OCI-LY7 (cell line): Measurements from ENCODE around the gene SCYGR3. TPM values are rescaled to one million over a fixed set of nuclear protein-coding genes. Genes with fewer than 3 reads are reported as not detected.

Experiments
- BruUV-seq: library from RNA; stranded (reverse); fragments of 400-500 nt; replicated peaks from 2 replicates; lab custom pipeline; 2021; lab: Mats Ljungman, UMichigan
- CTCF ChIA-PET: fragments of 300-600 bp; sonication (Branson Sonifier 250); formaldehyde crosslinking; loops from one replicate; lab custom pipeline; 2022; ENCODE audit warnings: antibody characterized with exemption; ENCODE audit not compliant: unreplicated experiment; lab: Charles Lee
- POLR2A ChIA-PET: fragments of 300-600 bp; sonication (Branson Sonifier 250); formaldehyde crosslinking; loops from one replicate; lab custom pipeline; 2022; ENCODE audit warnings: antibody characterized with exemption; lab: Charles Lee
- DNase-seq: peaks from one replicate; pipeline ENCODE4 v3.0.0-alpha.2; 2015; ENCODE audit warnings: low spot score
- H2AFZ ChIP-seq: fragments of 200-600 bp; sonication (generic), shearing (Covaris generic); 2 replicates; pipeline ENCODE4 v1.6.1; 2014; ENCODE audit warnings: mild to moderate bottlenecking, antibody characterized with exemption, low read length, moderate library complexity
- H3K27ac ChIP-seq: fragments of 200-600 bp; sonication (generic); 2 replicates; pipeline ENCODE4 v1.5.1; 2014; ENCODE audit warnings: mixed run types, low read depth, mild to moderate bottlenecking, moderate library complexity, low read length, inconsistent platforms; ENCODE audit not compliant: poor library complexity, severe bottlenecking
- H3K36me3 ChIP-seq: fragments of 200-600 bp; sonication (generic); 2 replicates; pipeline ENCODE4 v1.6.1; 2014; ENCODE audit warnings: mild to moderate bottlenecking, antibody characterized with exemption, low read length, moderate library complexity, mixed read lengths; ENCODE audit not compliant: insufficient read depth
- H3K4me1 ChIP-seq: fragments of 200-600 bp; sonication (generic); 2 replicates; pipeline ENCODE4 v1.5.1; 2014; ENCODE audit warnings: mild to moderate bottlenecking, low read length; ENCODE audit not compliant: insufficient read depth, poor library complexity, severe bottlenecking
- H3K4me2 ChIP-seq: fragments of 200-600 bp; sonication (generic); 2 replicates; pipeline ENCODE4 v1.6.1; 2014; ENCODE audit warnings: mild to moderate bottlenecking, low read length
- H3K4me3 ChIP-seq: fragments of 200-600 bp; sonication (generic); 2 replicates; pipeline ENCODE4 v1.5.1; 2014; ENCODE audit warnings: mild to moderate bottlenecking, low read depth, low read length; ENCODE audit not compliant: poor library complexity, severe bottlenecking
- H3K79me2 ChIP-seq: fragments of 200-600 bp; sonication (generic); 2 replicates; pipeline ENCODE4 v1.6.1; 2016; ENCODE audit warnings: low read depth, mild to moderate bottlenecking, low read length, moderate library complexity, mixed read lengths; ENCODE audit not compliant: insufficient read depth
- H3K9me2 ChIP-seq: fragments of 200-600 bp; sonication (generic); 2 replicates; pipeline ENCODE4 v1.6.1; 2016; ENCODE audit warnings: mild to moderate bottlenecking, low read length, mixed read lengths; ENCODE audit not compliant: insufficient read depth
- H3K9me3 ChIP-seq: fragments of 200-600 bp; sonication (generic); 2 replicates; pipeline ENCODE4 v1.6.1; 2014; ENCODE audit warnings: mild to moderate bottlenecking, mixed run types, low read length, mixed read lengths
- H4K20me1 ChIP-seq: fragments of 200-600 bp; sonication (generic); 2 replicates; pipeline ENCODE4 v1.6.1; 2014; ENCODE audit warnings: mild to moderate bottlenecking, antibody characterized with exemption, low read length, moderate library complexity, mixed read lengths; ENCODE audit not compliant: insufficient read depth
- EZH2phosphoT487 ChIP-seq: fragments of 200-600 bp; sonication (generic); IDR thresholded peaks from 2 replicates; pipeline ENCODE4 v1.6.1; 2018; ENCODE audit warnings: low read depth, borderline replicate concordance, mild to moderate bottlenecking, mixed run types, antibody characterized with exemption, low read length, moderate library complexity, mixed read lengths
- intact Hi-C: fragments of 100-400 bp; cut with micrococcal nuclease; formaldehyde crosslinking; loops from one replicate; pipeline ENCODE4 v1.10.0; 2022; ENCODE audit not compliant: unreplicated experiment
- total RNA-seq, 2 experiments: library from RNA; depleted of rRNA in 1 of 2; stranded (reverse); fragments of >200 nt in 1 of 2; shearing (Covaris generic) in 1 of 2; gene quantifications; 2 replicates each; pipeline ENCODE4 v1.2.3, GENCODE V29; 2014 to 2022
- TF ChIP-seq, protein P1 (sequence below): fragments of 200-600 bp; sonication (generic); conservative IDR thresholded peaks from 2 replicates; pipeline ENCODE4 v1.5.1; 2014; ENCODE audit warnings: mild to moderate bottlenecking, antibody characterized with exemption, low read length, moderate library complexity, mixed read lengths

The SCYGR3 gene
- total RNA-seq, 2 experiments from 2014 or later, result not detected

DNA sequence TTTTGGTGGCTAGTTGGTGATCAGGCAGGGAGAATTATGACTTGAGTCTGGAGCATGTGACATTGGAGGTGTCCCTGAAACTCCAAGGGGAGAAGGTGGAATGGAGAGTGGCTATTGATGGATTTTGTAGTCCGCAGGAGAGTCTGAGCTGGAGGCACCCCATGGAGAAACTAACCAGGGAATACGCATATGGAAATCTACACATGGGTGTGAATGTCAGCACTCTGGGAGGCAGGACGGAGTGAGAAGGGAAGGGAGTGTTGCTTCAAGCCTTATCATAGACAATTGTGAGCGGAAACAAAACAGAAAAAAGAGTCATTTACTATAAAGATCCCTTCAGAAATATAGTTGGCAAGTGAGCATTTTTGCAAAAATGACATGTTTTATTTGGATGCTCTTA is 2.0 kb upstream of the SCYGR3 start:
- ChIA-PET CTCF (no interaction called here), POLR2A (no interaction called here)
- Histone ChIP-seq H3K9me2 (no peaks in the 10 kb centered on the region), H3K4me2 (no peak overlapping the region), H3K4me3 (no peak overlapping the region), H3K27ac (no peak overlapping the region), H3K4me1 (no peaks in the 10 kb centered on the region), H3K79me2 (no peaks in the 10 kb centered on the region), H3K36me3 (no peaks in the 10 kb centered on the region), H3K9me3 (no peaks in the 10 kb centered on the region), H4K20me1 (no peaks in the 10 kb centered on the region), H2AFZ (no peak overlapping the region)
- intact Hi-C loops, result no loop called here
- DNase-seq, result no peak
- TF ChIP-seq, protein P1, sequence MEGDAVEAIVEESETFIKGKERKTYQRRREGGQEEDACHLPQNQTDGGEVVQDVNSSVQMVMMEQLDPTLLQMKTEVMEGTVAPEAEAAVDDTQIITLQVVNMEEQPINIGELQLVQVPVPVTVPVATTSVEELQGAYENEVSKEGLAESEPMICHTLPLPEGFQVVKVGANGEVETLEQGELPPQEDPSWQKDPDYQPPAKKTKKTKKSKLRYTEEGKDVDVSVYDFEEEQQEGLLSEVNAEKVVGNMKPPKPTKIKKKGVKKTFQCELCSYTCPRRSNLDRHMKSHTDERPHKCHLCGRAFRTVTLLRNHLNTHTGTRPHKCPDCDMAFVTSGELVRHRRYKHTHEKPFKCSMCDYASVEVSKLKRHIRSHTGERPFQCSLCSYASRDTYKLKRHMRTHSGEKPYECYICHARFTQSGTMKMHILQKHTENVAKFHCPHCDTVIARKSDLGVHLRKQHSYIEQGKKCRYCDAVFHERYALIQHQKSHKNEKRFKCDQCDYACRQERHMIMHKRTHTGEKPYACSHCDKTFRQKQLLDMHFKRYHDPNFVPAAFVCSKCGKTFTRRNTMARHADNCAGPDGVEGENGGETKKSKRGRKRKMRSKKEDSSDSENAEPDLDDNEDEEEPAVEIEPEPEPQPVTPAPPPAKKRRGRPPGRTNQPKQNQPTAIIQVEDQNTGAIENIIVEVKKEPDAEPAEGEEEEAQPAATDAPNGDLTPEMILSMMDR, result no peak
- TF ChIP-seq EZH2phosphoT487, result no peak
- no TSS peak for BruUV-seq

DNA sequence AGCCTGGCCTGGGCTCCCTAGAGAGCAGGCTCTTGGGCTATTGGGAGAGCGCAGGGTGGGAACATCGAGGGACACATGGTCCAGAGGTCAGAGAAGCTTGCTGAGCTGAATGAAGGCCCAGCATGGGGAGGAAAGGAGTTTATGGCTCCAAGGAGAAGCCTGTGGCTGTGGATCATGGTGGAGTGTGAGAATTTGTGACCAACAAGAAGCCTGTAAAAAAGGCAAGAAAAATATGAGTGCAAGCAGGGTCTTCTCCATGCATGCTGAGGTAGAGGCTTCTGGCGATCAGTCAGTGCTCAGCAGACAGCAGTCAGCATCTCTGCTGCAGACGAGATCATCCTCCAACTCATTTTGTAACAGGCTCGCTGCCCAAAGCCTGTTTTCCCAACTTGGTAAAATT is 1.3 kb upstream of the SCYGR3 start:
- no peak for DNase-seq
- Histone ChIP-seq H3K9me3 (no peaks in the 10 kb centered on the region), H2AFZ (no peak overlapping the region), H3K4me3 (no peak overlapping the region), H3K9me2 (no peaks in the 10 kb centered on the region), H3K36me3 (no peaks in the 10 kb centered on the region), H3K4me1 (no peaks in the 10 kb centered on the region), H3K4me2 (no peak overlapping the region), H3K27ac (no peak overlapping the region), H4K20me1 (no peaks in the 10 kb centered on the region), H3K79me2 (no peaks in the 10 kb centered on the region)
- no TSS peak for BruUV-seq
- TF ChIP-seq, protein P1, result no peak
- no peak for TF ChIP-seq EZH2phosphoT487
- intact Hi-C loops, result no loop called here
- ChIA-PET POLR2A (interaction anchor here (0.7 kb wide), 1 partner anchor 102 kb away, joined by 3 read pairs; no protein-coding TSS in a partner anchor), CTCF (no interaction called here)

DNA sequence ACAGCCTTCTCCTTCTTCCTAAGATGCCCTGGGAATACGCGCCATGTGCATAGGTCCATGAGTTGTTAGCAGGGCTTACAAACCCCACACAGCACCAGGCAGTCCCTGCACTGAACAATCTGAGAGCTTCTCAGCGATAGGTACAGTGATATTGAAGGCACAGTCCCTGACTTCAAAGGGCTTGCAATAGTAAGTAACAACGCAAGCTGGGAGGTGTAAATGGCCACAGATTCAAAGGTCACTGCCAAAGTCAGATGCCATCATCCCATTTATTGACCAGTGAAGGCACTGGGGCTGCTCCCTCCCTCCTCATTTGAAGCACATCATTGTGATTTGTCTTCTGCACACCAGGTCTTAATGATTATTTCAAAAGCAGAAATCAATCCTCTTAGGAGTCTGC is 541 bp upstream of the SCYGR3 start:
- CTCF ChIA-PET, result no interaction called here
- POLR2A ChIA-PET, result interaction anchor here (0.7 kb wide), 1 partner anchor 101 kb away, joined by 3 read pairs; no protein-coding TSS in a partner anchor
- no peak for DNase-seq

More for the DNA sequence above, 541 bp upstream of the SCYGR3 start:
- H4K20me1 ChIP-seq, result no peaks in the 10 kb centered on the region
- H3K9me3 ChIP-seq, result no peaks in the 10 kb centered on the region
- H3K4me2 ChIP-seq, result no peak overlapping the region
- H3K79me2 ChIP-seq, result no peaks in the 10 kb centered on the region
- no peaks in the 10 kb centered on the region for H3K9me2 ChIP-seq
- intact Hi-C loops, result no loop called here
- BruUV-seq, result no TSS peak
- no peaks in the 10 kb centered on the region for H3K36me3 ChIP-seq
- no peak overlapping the region for H2AFZ ChIP-seq
- H3K4me3 ChIP-seq, result no peak overlapping the region
- TF ChIP-seq EZH2phosphoT487, result no peak
- TF ChIP-seq, protein P1, result no peak
- H3K4me1 ChIP-seq, result no peaks in the 10 kb centered on the region
- H3K27ac ChIP-seq, result no peak overlapping the region
